Fibroblast of lung (primary cell): ENCODE results near the gene SAMD11. TPM values are rescaled to one million over a fixed set of nuclear protein-coding genes. Genes with fewer than 3 reads are reported as not detected.

Source experiments
- DNase-seq, 2 donors: peaks; one replicate each; pipeline versions ENCODE4 v3.0.0 to v3.0.0-alpha.2; 2010; ENCODE audit warnings: low read depth in 2 of 2
- H2AFZ ChIP-seq: 2 replicates; pipeline ENCODE4 v1.5.1; 2012; ENCODE audit warnings: low read length, control low read depth, inconsistent platforms
- H3K27ac ChIP-seq: 2 replicates; pipeline ENCODE4 v1.5.1; 2011; ENCODE audit warnings: low read length, control low read depth; ENCODE audit not compliant: insufficient read depth
- H3K27me3 ChIP-seq: 2 replicates; pipeline ENCODE4 v1.5.1; 2011; ENCODE audit warnings: mild to moderate bottlenecking, low read length; ENCODE audit not compliant: control insufficient read depth, insufficient read depth
- H3K36me3 ChIP-seq: 2 replicates; pipeline ENCODE4 v1.5.1; 2011; ENCODE audit warnings: low read length; ENCODE audit not compliant: control insufficient read depth, insufficient read depth
- H3K4me1 ChIP-seq: 2 replicates; pipeline ENCODE4 v1.5.1; 2011; ENCODE audit warnings: low read length; ENCODE audit not compliant: control insufficient read depth, insufficient read depth; ENCODE audit errors: extremely low read depth
- H3K4me2 ChIP-seq: 2 replicates; pipeline ENCODE4 v1.5.1; 2011; ENCODE audit warnings: low read length, control low read depth; ENCODE audit not compliant: insufficient read depth; ENCODE audit errors: extremely low read depth
- H3K4me3 ChIP-seq, 4 experiments: fragments of 200-600 bp in 1 of 4; sonication (generic) in 1 of 4; replicated peaks in 1 of 4; 2 replicates each; pipeline ENCODE4 v1.5.1; 2011 to 2016; ENCODE audit warnings: low read length in 4 of 4, low read depth in 3 of 4, mild to moderate bottlenecking in 3 of 4, control low read depth in 2 of 4, inconsistent platforms in 1 of 4, mixed read lengths in 1 of 4; ENCODE audit not compliant: insufficient read depth in 1 of 4; ENCODE audit errors: control extremely low read depth in 1 of 4
- H3K79me2 ChIP-seq: 2 replicates; pipeline ENCODE4 v1.5.1; 2012; ENCODE audit warnings: mild to moderate bottlenecking, low read length, inconsistent platforms; ENCODE audit not compliant: control insufficient read depth, insufficient read depth
- H3K9ac ChIP-seq: 2 replicates; pipeline ENCODE4 v1.5.1; 2011; ENCODE audit warnings: mild to moderate bottlenecking, low read length, control low read depth; ENCODE audit not compliant: insufficient read depth
- H3K9me3 ChIP-seq: 2 replicates; pipeline ENCODE4 v1.5.1; 2012; ENCODE audit warnings: low read depth, low read length; ENCODE audit not compliant: control insufficient read depth, insufficient read depth
- H4K20me1 ChIP-seq: 2 replicates; pipeline ENCODE4 v1.5.1; 2011; ENCODE audit warnings: low read length; ENCODE audit not compliant: control insufficient read depth, insufficient read depth; ENCODE audit errors: extremely low read depth
- CTCF ChIP-seq, 2 donors: IDR thresholded peaks in 1 of 2; conservative IDR thresholded peaks in 1 of 2; 1 replicate in 1 of 2; 2 replicates in 1 of 2; pipeline ENCODE4 v1.5.1; 2011 to 2012; ENCODE audit warnings: low read length in 2 of 2, control low read depth in 1 of 2, inconsistent platforms in 1 of 2, low read depth in 1 of 2, mild to moderate bottlenecking in 1 of 2
- EZH2 ChIP-seq: IDR thresholded peaks from 2 replicates; pipeline ENCODE4 v1.5.1; 2012; ENCODE audit warnings: low read length, control low read depth, mild to moderate bottlenecking; ENCODE audit errors: missing control alignments
- polyA plus RNA-seq, 2 donors: library from polyadenylated mRNA; depleted of rRNA in 1 of 2; stranded (reverse) in 1 of 2; unstranded in 1 of 2; fragments of >200 nt; gene quantifications; 2 replicates each; pipeline ENCODE4 v1.2.1, GENCODE V29; 2011 to 2012; ENCODE audit warnings: missing spikeins in 1 of 2
- total RNA-seq: library from RNA; depleted of rRNA; stranded (reverse); fragments of >200 nt; gene quantifications from 2 replicates; pipeline ENCODE4 v1.2.1, GENCODE V29; 2014

SAMD11 gene
- total and polyA plus RNA-seq, 2 donors (not counting 1 experiment from before 2014, with no cell fraction given), result 0.40 to 3.8 TPM

GRCh38 chr1:932776-933602 lies 9.3 kb downstream of the SAMD11 start:
- Histone ChIP-seq H3K36me3 (no peaks in the 10 kb centered on the region), H3K4me1 (no peaks in the 10 kb centered on the region), H3K79me2 (no peaks in the 10 kb centered on the region), H3K27ac (no peak overlapping the region), H3K27me3 (peaks cover 8% of the 10 kb centered on the region), H3K4me3 (no peak overlapping the region), H3K9me3 (no peaks in the 10 kb centered on the region), H3K4me2 (no peak overlapping the region), H4K20me1 (no peaks in the 10 kb centered on the region), H3K9ac (no peak overlapping the region), H2AFZ (no peak overlapping the region)
- TF ChIP-seq CTCF (conservative IDR thresholded peaks at IDR 0.05 in 1 of 2, IDR thresholded peaks at IDR 0.05 in 1 of 2; ENCODE audit: low read depth in 1 of 2, low read length in 2 of 2) (no peak), EZH2 (peak; percentile 0)
- DNase-seq, result no peak

- peaks cover 8% of the 10 kb centered on the region for H3K27me3 ChIP-seq
- H3K27ac ChIP-seq, result no peak overlapping the region
- no peaks in the 10 kb centered on the region for H3K9me3 ChIP-seq
- H4K20me1 ChIP-seq, result no peaks in the 10 kb centered on the region
- no peak for DNase-seq
- no peaks in the 10 kb centered on the region for H3K4me1 ChIP-seq
- no peak for TF ChIP-seq CTCF (conservative IDR thresholded peaks at IDR 0.05 in 1 of 2, IDR thresholded peaks at IDR 0.05 in 1 of 2; ENCODE audit: low read depth in 1 of 2, low read length in 2 of 2)
- TF ChIP-seq EZH2, result no peak
- no peak overlapping the region for H2AFZ ChIP-seq
- no peak overlapping the region for H3K4me2 ChIP-seq
- H3K36me3 ChIP-seq, result no peaks in the 10 kb centered on the region
- no peak overlapping the region for H3K9ac ChIP-seq
- H3K79me2 ChIP-seq, result no peaks in the 10 kb centered on the region
- no peak overlapping the region for H3K4me3 ChIP-seq
Measured at GRCh38 chr1:933603-933940, 9.8 kb downstream of the SAMD11 start.

- Histone ChIP-seq H3K79me2 (no peaks in the 10 kb centered on the region), H3K9me3 (no peaks in the 10 kb centered on the region), H3K27ac (no peak overlapping the region), H3K36me3 (no peaks in the 10 kb centered on the region), H3K4me2 (no peak overlapping the region), H4K20me1 (no peaks in the 10 kb centered on the region), H3K4me1 (peaks cover 3% of the 10 kb centered on the region), H3K9ac (no peak overlapping the region), H3K4me3 (no peak overlapping the region), H3K27me3 (peaks cover 8% of the 10 kb centered on the region), H2AFZ (no peak overlapping the region)
- DNase-seq, result no peak
- TF ChIP-seq CTCF (conservative IDR thresholded peaks at IDR 0.05 in 1 of 2, IDR thresholded peaks at IDR 0.05 in 1 of 2; ENCODE audit: low read depth in 1 of 2, low read length in 2 of 2) (no peak), EZH2 (no peak)
Measured at GRCh38 chr1:934991-935750, 11.4 kb downstream of the SAMD11 start.
